Measurements from ENCODE around the gene MEF2D. TPM values are rescaled to one million over a fixed set of nuclear protein-coding genes. Genes with fewer than 3 reads are reported as not detected.

The MEF2D gene
- total and polyA plus RNA-seq, 8 donors: 7.7 to 136 (median 18.8) TPM

DNA sequence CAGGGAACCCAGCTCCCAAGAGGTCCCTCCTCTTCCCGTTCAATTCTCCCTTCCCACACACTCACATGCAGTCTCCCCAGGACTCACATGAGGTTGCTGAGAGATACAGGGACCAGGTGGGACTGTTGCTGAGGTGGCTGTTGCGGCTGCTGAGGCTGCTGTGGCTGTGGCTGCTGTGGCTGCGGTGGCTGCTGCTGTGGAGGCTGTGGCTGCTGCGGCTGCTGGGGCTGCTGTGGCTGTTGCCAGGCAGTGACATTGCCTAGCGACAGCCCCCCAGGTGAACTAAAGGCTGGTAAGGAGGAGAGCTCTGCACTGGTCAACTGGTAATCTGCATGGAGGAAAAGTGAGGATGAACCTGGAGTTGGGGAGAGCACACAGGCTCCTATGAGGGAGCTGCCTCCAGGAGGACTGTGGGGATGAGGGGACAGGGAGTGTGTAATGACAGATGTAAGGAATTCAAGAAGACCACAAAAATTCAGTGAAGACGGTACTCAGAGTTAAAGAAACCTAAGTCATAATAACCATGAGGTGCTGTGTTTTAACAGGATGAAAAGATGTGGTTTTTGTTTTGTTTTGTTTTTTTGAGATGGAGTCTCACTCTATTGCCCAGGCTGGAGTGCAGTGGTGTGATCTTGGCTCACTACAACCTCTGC, 31.8 kb downstream of the MEF2D start:
- Histone ChIP-seq H3K27ac (peak overlapping the region in 1 of 5 donors; percentile 97), H3K36me3 (peaks cover 76 to 92% (median 88%) of the 10 kb centered on the region in 4 donors), H3K4me1 (peaks cover 64 to 96% (median 81%) of the 10 kb centered on the region in 4 donors), H3K4me3 (no peak overlapping the region), H3K27me3 (no peaks in the 10 kb centered on the region), H3K9me3 (no peaks in the 10 kb centered on the region)
- intact Hi-C loops (cut with DNase I; ENCODE audit: low total_unique reads): loop anchor here (10.0 kb wide), 1 partner anchor 136 kb away; the partner anchor contains the start of gene GPATCH4
- 80 to 90% (median 85%) methylated on average over 4 to 6 of the region's 6 CpGs for WGBS, 5 donors
- DNase-seq: no peak
- TF ChIP-seq, protein P1, sequence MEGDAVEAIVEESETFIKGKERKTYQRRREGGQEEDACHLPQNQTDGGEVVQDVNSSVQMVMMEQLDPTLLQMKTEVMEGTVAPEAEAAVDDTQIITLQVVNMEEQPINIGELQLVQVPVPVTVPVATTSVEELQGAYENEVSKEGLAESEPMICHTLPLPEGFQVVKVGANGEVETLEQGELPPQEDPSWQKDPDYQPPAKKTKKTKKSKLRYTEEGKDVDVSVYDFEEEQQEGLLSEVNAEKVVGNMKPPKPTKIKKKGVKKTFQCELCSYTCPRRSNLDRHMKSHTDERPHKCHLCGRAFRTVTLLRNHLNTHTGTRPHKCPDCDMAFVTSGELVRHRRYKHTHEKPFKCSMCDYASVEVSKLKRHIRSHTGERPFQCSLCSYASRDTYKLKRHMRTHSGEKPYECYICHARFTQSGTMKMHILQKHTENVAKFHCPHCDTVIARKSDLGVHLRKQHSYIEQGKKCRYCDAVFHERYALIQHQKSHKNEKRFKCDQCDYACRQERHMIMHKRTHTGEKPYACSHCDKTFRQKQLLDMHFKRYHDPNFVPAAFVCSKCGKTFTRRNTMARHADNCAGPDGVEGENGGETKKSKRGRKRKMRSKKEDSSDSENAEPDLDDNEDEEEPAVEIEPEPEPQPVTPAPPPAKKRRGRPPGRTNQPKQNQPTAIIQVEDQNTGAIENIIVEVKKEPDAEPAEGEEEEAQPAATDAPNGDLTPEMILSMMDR (IDR thresholded peaks at IDR 0.05): no peak
- TF ChIP-seq POLR2AphosphoS5 (IDR thresholded peaks at IDR 0.05) (no peak), POLR2A (IDR thresholded peaks at IDR 0.05) (no peak), EP300 (IDR thresholded peaks at IDR 0.05) (no peak)

DNA sequence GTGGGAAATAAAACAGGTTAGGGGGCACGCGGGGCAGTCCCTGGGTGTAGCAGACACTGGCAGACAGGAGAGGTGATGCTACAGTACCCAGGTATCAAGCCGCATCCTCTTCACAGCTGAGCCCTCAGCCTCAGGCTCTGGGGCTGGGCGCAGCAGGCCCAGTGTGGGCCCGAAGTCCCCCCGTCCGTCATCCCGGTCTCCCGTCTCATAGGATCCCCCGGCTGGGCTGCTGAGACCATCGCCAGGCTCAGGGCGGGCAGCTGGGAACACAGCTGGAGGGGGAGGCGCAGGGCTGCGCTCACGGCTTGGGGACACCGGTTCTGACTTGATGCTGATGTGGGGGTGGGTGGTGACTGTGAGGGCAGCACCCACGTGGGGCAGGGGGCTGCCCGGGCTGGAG, 32.7 kb downstream of the MEF2D start:
- Histone ChIP-seq H3K36me3 (peaks cover 67 to 83% (median 79%) of the 10 kb centered on the region in 4 donors), H3K9me3 (no peaks in the 10 kb centered on the region), H3K27me3 (no peaks in the 10 kb centered on the region), H3K4me1 (peaks cover 58 to 96% (median 80%) of the 10 kb centered on the region in 4 donors), H3K4me3 (no peak overlapping the region), H3K27ac (peak overlapping the region in 3 of 5 donors; percentile 40 to 97 (median 46))
- no peak for DNase-seq
- intact Hi-C loops (cut with DNase I; ENCODE audit: low total_unique reads): loop anchor here (10.0 kb wide), 1 partner anchor 137 kb away; the partner anchor contains the start of gene GPATCH4
- no peak for TF ChIP-seq POLR2AphosphoS5 (IDR thresholded peaks at IDR 0.05)
- no peak for TF ChIP-seq EP300 (IDR thresholded peaks at IDR 0.05)
- no peak for TF ChIP-seq POLR2A (IDR thresholded peaks at IDR 0.05)
- TF ChIP-seq, protein P1 (IDR thresholded peaks at IDR 0.05): no peak
- WGBS, 5 donors: 87 to 94% (median 92%) methylated on average over 15 to 18 of the region's 18 CpGs

DNA sequence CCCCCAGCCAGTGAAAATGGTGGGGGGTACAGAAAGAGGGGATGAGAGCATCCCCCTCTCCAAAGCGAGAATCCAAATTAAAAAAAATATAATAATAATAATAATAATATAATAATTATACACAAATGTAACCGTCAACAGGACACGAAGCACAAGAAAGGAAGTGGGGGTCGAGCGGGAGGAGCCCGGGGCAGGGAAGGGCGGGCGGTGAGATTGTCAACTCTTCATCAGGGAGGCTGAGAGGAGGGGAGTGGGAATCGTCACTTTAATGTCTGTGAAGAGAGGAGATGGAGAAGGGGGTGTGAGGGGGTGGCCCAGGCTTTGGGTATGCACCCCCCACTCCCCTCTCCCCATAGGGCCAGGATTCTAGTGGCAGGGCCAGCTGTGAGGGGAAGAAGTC, 33.2 kb downstream of the MEF2D start:
- Histone ChIP-seq H3K4me1 (peaks cover 55 to 96% (median 78%) of the 10 kb centered on the region in 4 donors), H3K27ac (peak overlapping the region in 4 of 5 donors; percentile 40 to 97 (median 53)), H3K4me3 (no peak overlapping the region), H3K36me3 (peaks cover 66 to 78% (median 74%) of the 10 kb centered on the region in 4 donors), H3K9me3 (no peaks in the 10 kb centered on the region), H3K27me3 (no peaks in the 10 kb centered on the region)
- TF ChIP-seq, protein P1 (IDR thresholded peaks at IDR 0.05): no peak
- no peak for TF ChIP-seq EP300 (IDR thresholded peaks at IDR 0.05)
- TF ChIP-seq POLR2A (IDR thresholded peaks at IDR 0.05): no peak
- no peak for TF ChIP-seq POLR2AphosphoS5 (IDR thresholded peaks at IDR 0.05)
- 84 to 91% (median 84%) methylated on average over 9 of the region's 9 CpGs for WGBS, 5 donors
- intact Hi-C loops (cut with DNase I; ENCODE audit: low total_unique reads): loop anchor here (10.0 kb wide), 1 partner anchor 137 kb away; the partner anchor contains the start of gene GPATCH4
- no peak for DNase-seq

DNA sequence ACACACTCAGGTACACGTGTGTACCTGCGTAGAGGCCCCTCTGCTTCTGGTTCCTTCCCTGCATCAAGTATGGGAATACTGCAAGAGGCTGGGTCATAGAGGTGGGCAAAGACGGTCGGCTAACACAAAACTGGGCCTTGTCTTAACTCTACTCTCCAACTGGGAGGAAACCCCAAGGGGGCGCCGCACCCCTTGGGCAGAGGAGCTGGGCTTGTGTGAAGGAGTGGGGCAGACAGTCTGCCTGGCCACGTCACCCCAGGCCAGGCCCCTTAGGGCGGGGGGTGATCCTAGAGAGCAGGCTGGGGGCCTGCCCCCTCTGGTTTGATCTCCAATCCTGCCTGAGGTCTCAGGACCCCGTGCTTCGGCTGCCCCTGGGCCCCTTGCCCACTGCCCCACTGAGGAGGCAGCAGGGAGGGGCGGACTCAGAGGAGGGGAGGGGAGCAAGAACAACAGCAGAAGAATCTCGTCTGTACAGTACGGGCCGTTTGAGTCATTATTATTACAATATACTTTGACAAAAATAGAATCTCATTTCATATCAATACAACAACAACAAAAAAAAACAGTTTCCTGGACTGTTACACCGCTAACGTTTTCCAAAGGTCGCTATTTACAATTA, 34.7 kb downstream of the MEF2D start:
- H3K4me3 ChIP-seq: no peak overlapping the region
- H3K9me3 ChIP-seq: no peaks in the 10 kb centered on the region
- H3K27me3 ChIP-seq: no peaks in the 10 kb centered on the region
- WGBS, 5 donors: 47 to 60% (median 55%) methylated on average over 17 of the region's 17 CpGs
- DNase-seq: no peak
- intact Hi-C loops (cut with DNase I; ENCODE audit: low total_unique reads): loop anchor here (10.0 kb wide), 1 partner anchor 139 kb away; the partner anchor contains the start of gene GPATCH4
- peaks cover 44 to 90% (median 75%) of the 10 kb centered on the region in 4 donors for H3K4me1 ChIP-seq
- peaks cover 52 to 63% (median 58%) of the 10 kb centered on the region in 4 donors for H3K36me3 ChIP-seq
- no peak for TF ChIP-seq POLR2A (IDR thresholded peaks at IDR 0.05)
- no peak for TF ChIP-seq POLR2AphosphoS5 (IDR thresholded peaks at IDR 0.05)
- TF ChIP-seq, protein P1 (IDR thresholded peaks at IDR 0.05): no peak
- TF ChIP-seq EP300 (IDR thresholded peaks at IDR 0.05): no peak
- peak overlapping the region; percentile 27 to 97 (median 60) for H3K27ac ChIP-seq

Measured in stomach (tissue), 9 donors.